ENCODE results near the gene MOB1A.
A peak's percentile ranks its signal among the peaks of the same experiment; 100 is the strongest.
"Not testable (repeated sequence)": the region's sequence is repeated elsewhere in the genome, so short reads cannot be mapped to it uniquely, and the experiment has no call there.

MOB1A gene

GRCh38 chr2:74148457-74149246 is 30.0 kb downstream of the MOB1A start:
- DNase-seq (ENCODE audit: low read depth in 2 of 2): no peak

GRCh38 chr2:74147727-74148456 is 30.8 kb downstream of the MOB1A start, which contains the start of gene BOLA3:
BOLA3 (minus strand) TSS chr2:74147912; CDS start chr2:74147874, 38 bp downstream.
- peak; percentile 63 to 67 for DNase-seq (ENCODE audit: low read depth in 2 of 2)

GRCh38 chr2:74146929-74147726 is 31.6 kb downstream of the MOB1A start:
- DNase-seq (ENCODE audit: low read depth in 2 of 2): no peak

- DNase-seq (ENCODE audit: low read depth in 2 of 2): no peak
Measured at GRCh38 chr2:74142340-74142739, 36.3 kb downstream of the MOB1A start.

- no peak for DNase-seq (ENCODE audit: low read depth in 2 of 2)
Measured at GRCh38 chr2:74138600-74139323, 39.9 kb downstream of the MOB1A start.

- no peak for DNase-seq (ENCODE audit: low read depth in 2 of 2)
Measured at GRCh38 chr2:74137651-74138599, 40.8 kb downstream of the MOB1A start.

GRCh38 chr2:74131901-74132300 is 46.8 kb downstream of the MOB1A start:
- no peak for DNase-seq (ENCODE audit: low read depth in 2 of 2)

GRCh38 chr2:74130211-74130995 is 48.3 kb downstream of the MOB1A start:
- DNase-seq (ENCODE audit: low read depth in 2 of 2): no peak

- no peak for DNase-seq (ENCODE audit: low read depth in 2 of 2)
Measured at GRCh38 chr2:74128206-74128605, 50.5 kb downstream of the MOB1A start.

GRCh38 chr2:74123955-74124354 is 54.7 kb downstream of the MOB1A start:
- not testable (repeated sequence) for DNase-seq (ENCODE audit: low read depth in 2 of 2)

- not testable (repeated sequence) for DNase-seq (ENCODE audit: low read depth in 2 of 2)
Measured at GRCh38 chr2:74121846-74122245, 56.8 kb downstream of the MOB1A start.

GRCh38 chr2:74119912-74120825 is 58.5 kb downstream of the MOB1A start:
- peak; percentile 68 to 69 for DNase-seq (ENCODE audit: low read depth in 2 of 2)

- DNase-seq (ENCODE audit: low read depth in 2 of 2): no peak
Measured at GRCh38 chr2:74119339-74119738, 59.3 kb downstream of the MOB1A start.

GRCh38 chr2:74111380-74111779 is 67.3 kb downstream of the MOB1A start:
- DNase-seq (ENCODE audit: low read depth in 2 of 2): no peak

GRCh38 chr2:74110537-74110936 is 68.1 kb downstream of the MOB1A start:
- DNase-seq (ENCODE audit: low read depth in 2 of 2): no peak

GRCh38 chr2:74109551-74109950 is 69.1 kb downstream of the MOB1A start:
- DNase-seq (ENCODE audit: low read depth in 2 of 2): no peak

- no peak for DNase-seq (ENCODE audit: low read depth in 2 of 2)
Measured at GRCh38 chr2:74107071-74107470, 71.6 kb downstream of the MOB1A start.

- DNase-seq (ENCODE audit: low read depth in 2 of 2): no peak
Measured at GRCh38 chr2:74105413-74105812, 73.3 kb downstream of the MOB1A start.
